Mesendoderm (in vitro differentiated cells): ENCODE data around the gene SLC26A8.

ENCODE experiments used
- DNase-seq: peaks from one replicate; pipeline ENCODE4 v3.0.0; 2013
- H2AK5ac ChIP-seq: 2 replicates; pipeline ENCODE4 v1.6.1; 2013; ENCODE audit warnings: low read length, inconsistent platforms
- H2BK120ac ChIP-seq: 2 replicates; pipeline ENCODE4 v1.6.1; 2013; ENCODE audit warnings: low read depth, mild to moderate bottlenecking, low read length, moderate library complexity, mixed read lengths
- H2BK15ac ChIP-seq: replicated peaks from 2 replicates; pipeline ENCODE4 v1.6.1; 2013; ENCODE audit warnings: low read depth, mild to moderate bottlenecking, moderate library complexity
- H2BK5ac ChIP-seq: 2 replicates; pipeline ENCODE4 v1.6.1; 2013; ENCODE audit warnings: low read length, inconsistent platforms
- H3K18ac ChIP-seq: 2 replicates; pipeline ENCODE4 v1.6.1; 2013; ENCODE audit warnings: mild to moderate bottlenecking, low read length, mixed read lengths
- H3K23ac ChIP-seq: one replicate; pipeline ENCODE4 v1.6.1; 2013; ENCODE audit warnings: low read length
- H3K27ac ChIP-seq: 2 replicates; pipeline ENCODE4 v1.5.1; 2013; ENCODE audit warnings: low read depth, mild to moderate bottlenecking, inconsistent platforms, low read length, moderate library complexity
- H3K27me3 ChIP-seq: 2 replicates; pipeline ENCODE4 v1.6.1; 2013; ENCODE audit warnings: low read length, control low read depth, mild to moderate bottlenecking, inconsistent platforms; ENCODE audit not compliant: insufficient read depth, poor library complexity
- H3K36me3 ChIP-seq: 2 replicates; pipeline ENCODE4 v1.6.1; 2013; ENCODE audit warnings: low read length, inconsistent platforms; ENCODE audit not compliant: control insufficient read depth, insufficient read depth
- H3K4ac ChIP-seq: one replicate; pipeline ENCODE4 v1.6.1; 2013; ENCODE audit warnings: low read depth, mild to moderate bottlenecking, low read length, moderate library complexity
- H3K4me1 ChIP-seq: 2 replicates; pipeline ENCODE4 v1.6.1; 2013; ENCODE audit warnings: low read depth, low read length, inconsistent platforms; ENCODE audit not compliant: control insufficient read depth
- H3K4me2 ChIP-seq: 2 replicates; pipeline ENCODE4 v1.6.1; 2013; ENCODE audit warnings: low read length
- H3K4me3 ChIP-seq: 2 replicates; pipeline ENCODE4 v1.5.1; 2013; ENCODE audit warnings: mild to moderate bottlenecking, low read length
- H3K56ac ChIP-seq: one replicate; pipeline ENCODE4 v1.6.1; 2013; ENCODE audit warnings: low read length
- H3K79me1 ChIP-seq: 2 replicates; pipeline ENCODE4 v1.6.1; 2013; ENCODE audit warnings: low read length, inconsistent platforms
- H3K79me2 ChIP-seq: 2 replicates; pipeline ENCODE4 v1.6.1; 2013; ENCODE audit warnings: mild to moderate bottlenecking, low read length; ENCODE audit not compliant: control insufficient read depth, insufficient read depth
- H3K9ac ChIP-seq: 2 replicates; pipeline ENCODE4 v1.6.1; 2013; ENCODE audit warnings: low read length, inconsistent platforms
- H4K5ac ChIP-seq: one replicate; pipeline ENCODE4 v1.6.1; 2013; ENCODE audit warnings: low read length
- H4K8ac ChIP-seq: one replicate; pipeline ENCODE4 v1.6.1; 2013; ENCODE audit warnings: low read depth, mild to moderate bottlenecking, control low read depth, low read length, moderate library complexity
- WGBS: extraction: QIAGEN DNeasy Blood & Tissue Kit; methylation state at CpG from one replicate; pipeline ENCODE4 v1.1.7; 2013; ENCODE audit warnings: low lambda C conversion rate, missing lambda C conversion rate; ENCODE audit not compliant: insufficient coverage; ENCODE audit errors: extremely low coverage; 5-methylcytosine and 5-hydroxymethylcytosine counted together

The SLC26A8 gene

DNA sequence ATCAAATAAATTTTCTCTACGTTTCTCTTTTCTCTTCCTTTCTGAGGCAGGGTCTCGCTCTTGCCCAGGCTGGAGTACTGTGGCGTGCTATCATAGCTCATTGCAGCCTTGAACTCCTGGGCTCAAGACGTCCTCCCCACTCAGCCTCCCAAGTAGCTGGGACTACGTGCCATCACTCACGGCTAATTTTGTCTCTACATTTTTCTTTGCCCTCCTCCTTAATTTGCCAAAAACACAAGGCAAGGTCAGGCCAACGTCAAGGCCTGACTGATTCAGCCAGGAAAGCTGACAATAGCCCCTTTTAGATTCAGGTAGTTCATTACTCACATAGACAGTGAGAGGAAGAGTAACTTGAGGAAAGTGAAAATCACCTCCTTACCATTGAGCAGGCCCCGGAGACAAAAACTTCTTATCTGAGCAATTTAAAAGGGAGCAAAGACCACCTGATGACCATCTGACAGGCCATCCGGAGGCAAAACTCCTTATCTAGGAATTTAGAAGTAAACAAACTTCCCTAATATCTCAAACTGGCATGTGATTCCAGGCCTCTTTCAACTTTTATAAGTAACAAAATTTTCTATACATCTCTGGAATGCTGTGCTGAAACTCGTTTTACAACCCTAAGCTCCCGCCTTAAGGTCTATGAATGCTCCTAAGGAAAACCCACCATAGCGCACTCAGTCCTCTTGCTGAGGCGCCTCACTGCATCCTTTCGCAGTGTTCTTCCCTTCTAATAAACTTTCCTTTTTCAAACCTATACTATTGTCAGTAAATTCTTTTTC lies 61.5 kb downstream of the SLC26A8 start:
- Histone ChIP-seq H3K4me1 (no peaks in the 10 kb centered on the region), H2BK15ac (no peak overlapping the region), H3K36me3 (no peaks in the 10 kb centered on the region), H3K23ac (no peak overlapping the region), H3K4me3 (no peak overlapping the region), H3K4me2 (no peak overlapping the region), H3K79me2 (no peaks in the 10 kb centered on the region), H3K9ac (no peak overlapping the region), H4K8ac (no peak overlapping the region), H2AK5ac (no peak overlapping the region), H3K27ac (no peak overlapping the region), H2BK120ac (no peak overlapping the region), H3K56ac (no peak overlapping the region), H3K18ac (no peak overlapping the region), H3K27me3 (no peaks in the 10 kb centered on the region), H3K79me1 (no peaks in the 10 kb centered on the region), H3K4ac (no peak overlapping the region), H2BK5ac (no peak overlapping the region), H4K5ac (no peak overlapping the region)
- WGBS = no CpG with 5 or more reads among the region's 14 CpGs
- DNase-seq = peak; percentile 28

DNA sequence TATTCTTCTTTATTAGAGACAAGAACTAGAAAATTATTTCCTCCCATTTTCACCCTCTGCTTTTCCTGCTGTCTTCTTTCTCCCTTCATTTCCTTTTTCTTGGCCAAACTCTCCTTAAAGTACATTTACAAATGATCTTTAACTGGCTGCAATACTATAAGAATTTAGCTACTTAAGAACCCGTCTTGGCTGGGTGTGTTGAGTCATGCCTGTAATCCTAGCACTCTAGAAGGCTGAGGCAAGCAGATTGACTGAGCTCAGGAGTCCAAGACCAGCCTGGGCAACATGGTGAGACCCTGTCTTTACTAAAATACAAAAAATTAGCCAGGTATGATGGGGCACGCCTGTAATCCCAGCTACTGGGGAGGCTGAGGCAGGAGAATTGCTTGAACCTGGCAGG lies 64.3 kb downstream of the SLC26A8 start:
- no peak overlapping the region for H2BK15ac ChIP-seq
- no peak for DNase-seq
- no peak overlapping the region for H4K8ac ChIP-seq

DNA sequence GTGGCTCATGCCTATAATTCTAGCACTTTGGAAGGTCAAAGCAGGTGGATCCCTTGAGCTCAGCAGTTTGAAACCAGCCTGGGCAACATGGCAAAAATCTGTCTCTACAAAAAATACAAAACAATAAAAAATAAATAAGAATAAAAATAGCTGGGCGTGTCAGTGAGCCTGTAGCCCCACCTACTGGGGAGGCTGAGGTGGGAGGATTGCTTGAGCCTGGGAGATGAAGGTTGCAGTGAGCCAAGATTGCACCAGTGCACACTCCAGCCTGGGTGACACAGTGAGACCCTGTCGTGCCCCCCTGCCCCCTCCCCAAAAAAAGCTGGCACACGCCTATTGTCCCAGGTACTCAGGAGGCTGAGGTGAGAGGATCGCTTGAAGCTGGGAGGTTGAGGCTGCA lies 68.5 kb downstream of the SLC26A8 start:
- H3K4ac ChIP-seq = no peak overlapping the region
- no peak overlapping the region for H3K56ac ChIP-seq
- H2BK15ac ChIP-seq = no peak overlapping the region
- H2BK5ac ChIP-seq = no peak overlapping the region
- H3K79me1 ChIP-seq = no peaks in the 10 kb centered on the region
- no peak overlapping the region for H3K18ac ChIP-seq
- no peak overlapping the region for H4K8ac ChIP-seq
- no peak for DNase-seq
- H3K4me3 ChIP-seq = no peak overlapping the region
- H3K23ac ChIP-seq = no peak overlapping the region
- no peak overlapping the region for H2AK5ac ChIP-seq
- H3K9ac ChIP-seq = no peak overlapping the region
- H3K4me2 ChIP-seq = no peak overlapping the region
- no peak overlapping the region for H3K27ac ChIP-seq
- WGBS = no CpG with 5 or more reads among the region's 4 CpGs
- no peaks in the 10 kb centered on the region for H3K36me3 ChIP-seq
- H3K79me2 ChIP-seq = no peaks in the 10 kb centered on the region
- no peak overlapping the region for H4K5ac ChIP-seq
- H3K4me1 ChIP-seq = no peaks in the 10 kb centered on the region
- no peaks in the 10 kb centered on the region for H3K27me3 ChIP-seq
- H2BK120ac ChIP-seq = no peak overlapping the region

More for the DNA sequence above, 64.3 kb downstream of the SLC26A8 start:
- H3K27me3 ChIP-seq = no peaks in the 10 kb centered on the region
- H4K5ac ChIP-seq = no peak overlapping the region
- no peaks in the 10 kb centered on the region for H3K79me1 ChIP-seq
- H3K9ac ChIP-seq = no peak overlapping the region
- no peak overlapping the region for H3K4ac ChIP-seq
- H3K18ac ChIP-seq = no peak overlapping the region
- H3K36me3 ChIP-seq = no peaks in the 10 kb centered on the region
- H2BK120ac ChIP-seq = no peak overlapping the region
- H2BK5ac ChIP-seq = no peak overlapping the region
- no peak overlapping the region for H3K4me2 ChIP-seq
- H3K79me2 ChIP-seq = no peaks in the 10 kb centered on the region
- H3K23ac ChIP-seq = no peak overlapping the region
- no peak overlapping the region for H2AK5ac ChIP-seq
- WGBS = no CpG with 5 or more reads among the region's 2 CpGs
- H3K4me3 ChIP-seq = no peak overlapping the region
- no peak overlapping the region for H3K27ac ChIP-seq
- no peak overlapping the region for H3K56ac ChIP-seq
- H3K4me1 ChIP-seq = no peaks in the 10 kb centered on the region

DNA sequence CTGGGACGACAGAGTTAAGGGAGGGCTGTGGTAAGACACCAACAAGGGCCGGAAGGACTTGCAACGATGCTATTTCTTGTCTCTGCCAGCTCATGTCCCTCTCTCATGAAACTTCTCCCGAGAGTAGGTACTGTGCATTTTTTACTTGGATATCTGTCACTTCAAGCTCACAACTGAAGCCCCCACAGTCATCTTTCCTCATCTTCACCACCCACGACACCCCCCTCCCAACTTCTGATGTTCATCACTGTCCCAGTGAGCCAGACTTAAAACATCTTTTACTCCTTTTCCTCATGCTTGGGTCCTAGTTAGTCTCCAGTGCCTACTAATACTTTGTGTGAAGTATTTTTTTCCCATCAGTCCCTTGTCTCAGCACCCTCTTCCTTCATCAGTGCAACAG lies 68.9 kb downstream of the SLC26A8 start:
- Histone ChIP-seq H3K18ac (no peak overlapping the region), H2BK15ac (no peak overlapping the region), H3K27ac (no peak overlapping the region), H4K5ac (no peak overlapping the region), H3K9ac (no peak overlapping the region), H3K4me1 (no peaks in the 10 kb centered on the region), H3K56ac (no peak overlapping the region), H3K4me2 (no peak overlapping the region), H3K4me3 (no peak overlapping the region), H2BK120ac (no peak overlapping the region), H3K36me3 (no peaks in the 10 kb centered on the region), H3K4ac (no peak overlapping the region), H3K79me1 (no peaks in the 10 kb centered on the region), H2AK5ac (no peak overlapping the region), H3K23ac (no peak overlapping the region), H3K79me2 (no peaks in the 10 kb centered on the region), H3K27me3 (no peaks in the 10 kb centered on the region), H2BK5ac (no peak overlapping the region), H4K8ac (no peak overlapping the region)
- WGBS = no CpG with 5 or more reads among the region's 5 CpGs
- no peak for DNase-seq

DNA sequence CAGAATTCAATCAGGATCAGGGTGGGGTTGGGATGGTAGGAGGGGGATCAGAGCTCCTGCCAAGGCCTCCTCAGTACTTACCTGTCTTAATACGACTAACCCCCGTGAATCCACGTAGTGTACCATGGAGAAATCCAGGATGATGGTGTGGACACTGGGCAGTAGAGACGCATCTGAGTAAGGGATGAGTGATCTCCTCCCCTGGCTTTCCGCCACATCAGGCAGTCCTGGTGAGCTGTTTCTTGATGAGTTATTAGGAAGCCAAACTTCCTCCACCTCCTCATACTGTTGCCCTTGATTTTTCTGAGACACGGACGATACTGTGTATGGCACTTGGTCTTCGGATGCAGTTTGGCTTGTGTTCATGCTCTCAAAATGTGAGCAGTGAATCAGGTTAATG lies 69.4 kb downstream of the SLC26A8 start:
- DNase-seq = no peak
- Histone ChIP-seq H3K79me2 (no peaks in the 10 kb centered on the region), H3K36me3 (no peaks in the 10 kb centered on the region), H3K56ac (no peak overlapping the region), H2AK5ac (no peak overlapping the region), H3K4me2 (no peak overlapping the region), H3K27ac (no peak overlapping the region), H3K79me1 (no peaks in the 10 kb centered on the region), H4K8ac (no peak overlapping the region), H3K4ac (no peak overlapping the region), H2BK15ac (no peak overlapping the region), H4K5ac (no peak overlapping the region), H2BK5ac (no peak overlapping the region), H3K23ac (no peak overlapping the region), H3K27me3 (no peaks in the 10 kb centered on the region), H3K18ac (no peak overlapping the region), H2BK120ac (no peak overlapping the region), H3K9ac (no peak overlapping the region), H3K4me1 (no peaks in the 10 kb centered on the region), H3K4me3 (no peak overlapping the region)
- no CpG with 5 or more reads among the region's 8 CpGs for WGBS

DNA sequence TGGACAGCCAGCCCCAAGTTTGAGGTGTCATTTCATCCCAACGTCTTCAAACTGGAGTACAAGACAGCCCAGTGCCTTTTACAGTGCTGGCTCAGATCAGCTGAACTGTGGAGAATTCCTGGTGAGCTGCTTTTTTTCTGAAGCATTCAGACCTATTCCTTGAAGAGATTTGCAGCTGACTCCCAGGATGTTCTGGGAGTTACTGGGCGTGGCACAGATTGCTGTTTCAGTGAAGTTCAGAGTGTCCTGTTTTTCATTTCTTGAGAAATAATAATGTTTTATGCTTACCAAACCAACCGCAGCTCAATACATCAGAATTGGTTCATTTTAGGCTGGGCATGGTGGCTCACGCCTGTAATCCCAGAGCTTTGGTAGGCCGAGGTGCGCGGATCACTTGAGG lies 70.1 kb downstream of the SLC26A8 start:
- Histone ChIP-seq H3K18ac (no peak overlapping the region), H2BK15ac (no peak overlapping the region), H3K4me1 (no peaks in the 10 kb centered on the region), H3K9ac (no peak overlapping the region), H3K4ac (no peak overlapping the region), H2BK120ac (no peak overlapping the region), H3K23ac (no peak overlapping the region), H3K4me3 (no peak overlapping the region), H3K56ac (no peak overlapping the region), H3K27me3 (no peaks in the 10 kb centered on the region), H2BK5ac (no peak overlapping the region), H4K5ac (no peak overlapping the region), H3K4me2 (no peak overlapping the region), H3K27ac (no peak overlapping the region), H2AK5ac (no peak overlapping the region), H3K36me3 (no peaks in the 10 kb centered on the region), H4K8ac (no peak overlapping the region), H3K79me1 (no peaks in the 10 kb centered on the region), H3K79me2 (no peaks in the 10 kb centered on the region)
- WGBS = no CpG with 5 or more reads among the region's 7 CpGs
- no peak for DNase-seq
